Peyer's patch (tissue), 4 donors: ENCODE data around the gene ZNF747. TPM values are rescaled to one million over a fixed set of nuclear protein-coding genes. Genes with fewer than 3 reads are reported as not detected.
A peak's percentile ranks its signal among the peaks of the same experiment; 100 is the strongest.

Experiments used
- DNase-seq, 3 donors: peaks; one replicate each; pipeline ENCODE4 v3.0.0-alpha.2; 2017 to 2019
- H3K27ac ChIP-seq, 4 donors: fragments of 200-600 bp; sonication (generic); one replicate each; pipeline ENCODE4 v1.5.1; 2016 to 2019
- H3K27me3 ChIP-seq, 2 donors: fragments of 200-600 bp; sonication (generic); one replicate each; pipeline ENCODE4 v1.5.1; 2019
- H3K36me3 ChIP-seq, 3 donors: fragments of 200-600 bp; sonication (generic); one replicate each; pipeline ENCODE4 v1.5.1; 2016 to 2019
- H3K4me1 ChIP-seq, 4 donors: fragments of 200-600 bp; sonication (generic); one replicate each; pipeline ENCODE4 v1.5.1; 2016 to 2019
- H3K4me3 ChIP-seq, 4 donors: fragments of 200-600 bp; sonication (generic); 1 replicate in 3 of 4; 2 replicates in 1 of 4; pipeline ENCODE4 v1.5.1; 2016 to 2019; ENCODE audit warnings: mild to moderate bottlenecking in 1 of 4
- H3K9me3 ChIP-seq, 4 donors: fragments of 200-600 bp; sonication (generic); one replicate each; pipeline ENCODE4 v1.5.1; 2016 to 2019; ENCODE audit warnings: mild to moderate bottlenecking in 1 of 4
- CTCF ChIP-seq, 6 experiments: fragments of 450-650 bp in 4 of 6; fragments of 200-600 bp in 2 of 6; sonication (generic) in 1 of 6; IDR thresholded peaks; one replicate each; pipeline ENCODE4 v1.5.1; 2017 to 2019; ENCODE audit warnings: antibody characterized with exemption in 6 of 6, mild to moderate bottlenecking in 3 of 6, moderate library complexity in 1 of 6
- POLR2A ChIP-seq, 2 donors: fragments of 450-650 bp; IDR thresholded peaks; one replicate each; pipeline ENCODE4 v1.5.1; 2017; ENCODE audit warnings: antibody characterized with exemption in 2 of 2, mild to moderate bottlenecking in 2 of 2, moderate library complexity in 2 of 2
- total RNA-seq, 4 donors: library from RNA; depleted of rRNA; stranded (reverse); fragments of >200 nt; gene quantifications; one replicate each; pipeline ENCODE4 v1.1.0, GENCODE V29; 2016

Gene ZNF747
- total RNA-seq, 4 donors from 2014 or later = 12.4 to 22.8 (median 19.1) TPM

DNA sequence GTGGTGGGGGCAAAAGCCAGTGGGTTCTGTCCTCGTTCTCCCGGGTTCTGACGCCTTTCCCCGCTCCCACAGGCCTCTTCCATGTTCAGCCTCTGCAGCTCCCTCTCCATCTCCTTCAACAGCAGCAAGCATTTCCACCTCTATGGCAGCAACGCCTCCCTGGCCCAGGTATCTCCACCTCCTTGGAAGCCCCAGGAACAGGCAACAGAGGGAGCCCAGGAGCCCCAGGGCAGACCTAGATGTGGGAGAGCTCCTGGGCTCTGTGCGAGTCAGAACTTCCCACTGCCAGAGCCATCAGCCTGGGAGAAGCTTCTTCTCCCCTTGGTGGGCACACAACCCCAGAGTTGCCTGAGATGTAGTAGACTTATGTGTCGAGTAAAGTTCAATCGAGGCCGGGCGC, 16.1 kb downstream of the ZNF747 start:
- no peak for DNase-seq

GRCh38 chr16:30515275-30515674, 19.4 kb downstream of the ZNF747 start:
- H3K4me1 ChIP-seq = no peaks in the 10 kb centered on the region
- no peak overlapping the region for H3K27ac ChIP-seq
- no peak for TF ChIP-seq CTCF (IDR thresholded peaks at IDR 0.05)
- no peak for TF ChIP-seq POLR2A (IDR thresholded peaks at IDR 0.05)
- H3K4me3 ChIP-seq = no peak overlapping the region
- peaks cover 0 to 6% (median 0%) of the 10 kb centered on the region in 3 donors for H3K36me3 ChIP-seq
- DNase-seq = no peak
- no peaks in the 10 kb centered on the region for H3K27me3 ChIP-seq
- no peaks in the 10 kb centered on the region for H3K9me3 ChIP-seq

More for the DNA sequence above, 16.1 kb downstream of the ZNF747 start:
- TF ChIP-seq POLR2A (IDR thresholded peaks at IDR 0.05) (no peak), CTCF (IDR thresholded peaks at IDR 0.05) (no peak)
- Histone ChIP-seq H3K4me3 (no peak overlapping the region), H3K27ac (no peak overlapping the region), H3K36me3 (peaks cover 0 to 6% (median 0%) of the 10 kb centered on the region in 3 donors), H3K4me1 (peaks cover 0 to 9% (median 2%) of the 10 kb centered on the region in 4 donors), H3K27me3 (no peaks in the 10 kb centered on the region), H3K9me3 (no peaks in the 10 kb centered on the region)

GRCh38 chr16:30511509-30511908, 23.1 kb downstream of the ZNF747 start:
- no peaks in the 10 kb centered on the region for H3K27me3 ChIP-seq
- DNase-seq = no peak
- no peak overlapping the region for H3K27ac ChIP-seq
- no peak for TF ChIP-seq CTCF (IDR thresholded peaks at IDR 0.05)
- TF ChIP-seq POLR2A (IDR thresholded peaks at IDR 0.05) = no peak
- no peaks in the 10 kb centered on the region for H3K4me1 ChIP-seq
- H3K4me3 ChIP-seq = no peak overlapping the region
- H3K9me3 ChIP-seq = no peaks in the 10 kb centered on the region
- H3K36me3 ChIP-seq = peaks cover 0 to under 1% (median 0%) of the 10 kb centered on the region in 3 donors

GRCh38 chr16:30510376-30510938, 24.2 kb downstream of the ZNF747 start:
- peak overlapping the region in 2 of 4 donors; percentile 48 to 67 for H3K27ac ChIP-seq
- H3K4me3 ChIP-seq = no peak overlapping the region
- H3K27me3 ChIP-seq = no peaks in the 10 kb centered on the region
- no peak for DNase-seq
- TF ChIP-seq POLR2A (IDR thresholded peaks at IDR 0.05) (no peak), CTCF (IDR thresholded peaks at IDR 0.05) (no peak)
- no peaks in the 10 kb centered on the region for H3K9me3 ChIP-seq
- H3K36me3 ChIP-seq = no peaks in the 10 kb centered on the region
- H3K4me1 ChIP-seq = no peaks in the 10 kb centered on the region

- TF ChIP-seq POLR2A (IDR thresholded peaks at IDR 0.05) (no peak), CTCF (IDR thresholded peaks at IDR 0.05) (no peak)
- Histone ChIP-seq H3K4me3 (no peak overlapping the region), H3K4me1 (no peaks in the 10 kb centered on the region), H3K27me3 (no peaks in the 10 kb centered on the region), H3K27ac (no peak overlapping the region), H3K9me3 (no peaks in the 10 kb centered on the region), H3K36me3 (no peaks in the 10 kb centered on the region)
- no peak for DNase-seq
These were observed 25.4 kb downstream of the ZNF747 start for GRCh38 chr16:30509081-30509765.
